ENCODE data around the gene PLLP.
"Not testable (repeated sequence)": the region's sequence is repeated elsewhere in the genome, so short reads cannot be mapped to it uniquely, and the experiment has no call there.

The PLLP gene

GRCh38 chr16:57271063-57271345 lies 13.5 kb downstream of the PLLP start:
- DNase-seq = no peak

GRCh38 chr16:57270221-57271062 lies 14.0 kb downstream of the PLLP start:
- DNase-seq = no peak

- DNase-seq = no peak
Observed at GRCh38 chr16:57268804-57269800, 15.4 kb downstream of the PLLP start.

GRCh38 chr16:57267343-57267742 lies 17.1 kb downstream of the PLLP start:
- DNase-seq = not testable (repeated sequence)

GRCh38 chr16:57266531-57267260 lies 17.8 kb downstream of the PLLP start:
- no peak for DNase-seq

GRCh38 chr16:57265850-57266530 lies 18.5 kb downstream of the PLLP start:
- no peak for DNase-seq

- no peak for DNase-seq
Observed at GRCh38 chr16:57264950-57265371, 19.5 kb downstream of the PLLP start.

GRCh38 chr16:57264381-57264780 lies 20.1 kb downstream of the PLLP start:
- DNase-seq = no peak

- no peak for DNase-seq
Observed at GRCh38 chr16:57263541-57264351, 20.7 kb downstream of the PLLP start.

- DNase-seq = no peak
Observed at GRCh38 chr16:57262841-57263540, 21.5 kb downstream of the PLLP start.

GRCh38 chr16:57261806-57262205 lies 22.7 kb downstream of the PLLP start:
- DNase-seq = no peak

- no peak for DNase-seq
Observed at GRCh38 chr16:57260294-57260929, 24.1 kb downstream of the PLLP start.

- DNase-seq = no peak
Observed at GRCh38 chr16:57258910-57259475, 25.5 kb downstream of the PLLP start.

GRCh38 chr16:57258226-57258909 lies 26.1 kb downstream of the PLLP start:
- DNase-seq = no peak

- DNase-seq = no peak
Observed at GRCh38 chr16:57257455-57258070, 26.9 kb downstream of the PLLP start.

GRCh38 chr16:57256601-57257395 lies 27.7 kb downstream of the PLLP start:
- DNase-seq = no peak

GRCh38 chr16:57255686-57256415 lies 28.6 kb downstream of the PLLP start:
- no peak for DNase-seq

Data from GF-D8 (cell line).